GM12874 (cell line): ENCODE results near the gene NUAK1.

Source experiments
- CTCF ChIP-seq: IDR thresholded peaks from 2 replicates; pipeline ENCODE4 v1.5.1; 2011; ENCODE audit warnings: low read depth, mild to moderate bottlenecking, control low read depth, low read length, moderate library complexity; ENCODE audit not compliant: insufficient read depth

Gene NUAK1

GRCh38 chr12:106089935-106090334 is 48.8 kb downstream of the NUAK1 start:
- TF ChIP-seq CTCF: no peak

GRCh38 chr12:106088811-106089485 is 49.8 kb downstream of the NUAK1 start:
- TF ChIP-seq CTCF: no peak

GRCh38 chr12:106088246-106088808 is 50.4 kb downstream of the NUAK1 start:
- TF ChIP-seq CTCF: no peak

GRCh38 chr12:106086696-106087095 is 52.1 kb downstream of the NUAK1 start:
- TF ChIP-seq CTCF: no peak

- no peak for TF ChIP-seq CTCF
Measured at GRCh38 chr12:106085213-106085612, 53.5 kb downstream of the NUAK1 start.

GRCh38 chr12:106084759-106085158 is 54.0 kb downstream of the NUAK1 start:
- no peak for TF ChIP-seq CTCF

- no peak for TF ChIP-seq CTCF
Measured at GRCh38 chr12:106084014-106084671, 54.6 kb downstream of the NUAK1 start.
